GM12872 (cell line): ENCODE data around the gene NEK10.

Source experiments
- TF ChIP-seq, protein P1 (sequence below): IDR thresholded peaks from 3 replicates; pipeline ENCODE4 v1.5.1; 2011; ENCODE audit warnings: low read depth, mild to moderate bottlenecking, low read length, moderate library complexity; ENCODE audit not compliant: insufficient read depth

Gene NEK10

GRCh38 chr3:27322634-27323033, 46.5 kb downstream of the NEK10 start:
- TF ChIP-seq, protein P1, sequence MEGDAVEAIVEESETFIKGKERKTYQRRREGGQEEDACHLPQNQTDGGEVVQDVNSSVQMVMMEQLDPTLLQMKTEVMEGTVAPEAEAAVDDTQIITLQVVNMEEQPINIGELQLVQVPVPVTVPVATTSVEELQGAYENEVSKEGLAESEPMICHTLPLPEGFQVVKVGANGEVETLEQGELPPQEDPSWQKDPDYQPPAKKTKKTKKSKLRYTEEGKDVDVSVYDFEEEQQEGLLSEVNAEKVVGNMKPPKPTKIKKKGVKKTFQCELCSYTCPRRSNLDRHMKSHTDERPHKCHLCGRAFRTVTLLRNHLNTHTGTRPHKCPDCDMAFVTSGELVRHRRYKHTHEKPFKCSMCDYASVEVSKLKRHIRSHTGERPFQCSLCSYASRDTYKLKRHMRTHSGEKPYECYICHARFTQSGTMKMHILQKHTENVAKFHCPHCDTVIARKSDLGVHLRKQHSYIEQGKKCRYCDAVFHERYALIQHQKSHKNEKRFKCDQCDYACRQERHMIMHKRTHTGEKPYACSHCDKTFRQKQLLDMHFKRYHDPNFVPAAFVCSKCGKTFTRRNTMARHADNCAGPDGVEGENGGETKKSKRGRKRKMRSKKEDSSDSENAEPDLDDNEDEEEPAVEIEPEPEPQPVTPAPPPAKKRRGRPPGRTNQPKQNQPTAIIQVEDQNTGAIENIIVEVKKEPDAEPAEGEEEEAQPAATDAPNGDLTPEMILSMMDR = no peak

GRCh38 chr3:27319847-27320526, 49.2 kb downstream of the NEK10 start:
- TF ChIP-seq, protein P1 = no peak

GRCh38 chr3:27319304-27319703, 49.9 kb downstream of the NEK10 start:
- TF ChIP-seq, protein P1 = no peak

- TF ChIP-seq, protein P1 = no peak
Observed at GRCh38 chr3:27317096-27317495, 52.1 kb downstream of the NEK10 start.

DNA sequence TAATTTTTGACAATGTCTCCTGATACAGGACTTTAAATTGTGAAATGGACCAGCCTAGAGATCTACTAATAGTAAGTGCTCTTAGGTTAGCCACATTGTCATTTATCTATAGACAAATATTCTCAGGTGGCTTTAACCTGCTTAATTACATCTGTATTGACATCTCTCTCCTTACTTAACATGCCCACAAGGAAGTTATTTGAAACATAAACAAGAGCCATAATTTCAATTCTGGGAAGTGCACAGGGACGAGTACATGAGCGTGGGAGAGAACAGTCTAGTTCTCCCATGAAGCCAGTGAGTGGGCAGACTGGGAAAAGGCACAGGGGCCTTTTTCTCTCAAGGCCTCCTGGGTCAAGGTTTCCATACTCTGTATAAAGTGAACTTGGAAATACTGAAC, 54.2 kb downstream of the NEK10 start:
- TF ChIP-seq, protein P1 = no peak

DNA sequence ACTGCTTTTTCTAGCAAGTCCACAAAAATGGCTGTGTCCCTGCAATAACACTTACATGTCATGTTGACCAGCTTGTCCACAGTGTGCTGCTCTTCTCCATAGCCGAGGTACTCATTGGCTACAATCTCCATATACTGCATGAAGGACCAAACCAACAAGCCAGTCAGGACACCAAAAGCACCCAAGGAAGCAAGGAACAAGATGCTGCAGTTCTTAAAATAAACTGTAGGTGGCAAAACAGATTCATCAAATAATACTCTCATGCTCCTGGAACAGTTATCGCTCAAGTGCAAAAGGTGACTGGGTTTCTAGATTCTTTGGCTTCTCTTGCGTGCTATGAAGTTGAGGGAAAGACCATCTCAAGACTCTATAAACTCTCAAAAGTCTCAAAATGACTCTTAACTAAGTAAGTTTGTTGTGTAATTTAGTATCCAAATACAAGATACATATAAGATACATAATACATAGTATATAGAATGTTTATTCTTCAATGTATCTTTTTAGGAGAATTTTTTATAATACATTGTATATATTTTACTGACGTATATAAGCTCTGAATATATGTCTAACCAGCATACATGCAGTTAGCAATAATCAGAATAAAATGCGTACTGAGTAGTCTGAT, 57.0 kb downstream of the NEK10 start:
- TF ChIP-seq, protein P1 = peak; percentile 77

- TF ChIP-seq, protein P1 = no peak
Observed at GRCh38 chr3:27311400-27311799, 57.8 kb downstream of the NEK10 start.
